ENCODE data around the gene SNAP91.

Gene SNAP91

DNA sequence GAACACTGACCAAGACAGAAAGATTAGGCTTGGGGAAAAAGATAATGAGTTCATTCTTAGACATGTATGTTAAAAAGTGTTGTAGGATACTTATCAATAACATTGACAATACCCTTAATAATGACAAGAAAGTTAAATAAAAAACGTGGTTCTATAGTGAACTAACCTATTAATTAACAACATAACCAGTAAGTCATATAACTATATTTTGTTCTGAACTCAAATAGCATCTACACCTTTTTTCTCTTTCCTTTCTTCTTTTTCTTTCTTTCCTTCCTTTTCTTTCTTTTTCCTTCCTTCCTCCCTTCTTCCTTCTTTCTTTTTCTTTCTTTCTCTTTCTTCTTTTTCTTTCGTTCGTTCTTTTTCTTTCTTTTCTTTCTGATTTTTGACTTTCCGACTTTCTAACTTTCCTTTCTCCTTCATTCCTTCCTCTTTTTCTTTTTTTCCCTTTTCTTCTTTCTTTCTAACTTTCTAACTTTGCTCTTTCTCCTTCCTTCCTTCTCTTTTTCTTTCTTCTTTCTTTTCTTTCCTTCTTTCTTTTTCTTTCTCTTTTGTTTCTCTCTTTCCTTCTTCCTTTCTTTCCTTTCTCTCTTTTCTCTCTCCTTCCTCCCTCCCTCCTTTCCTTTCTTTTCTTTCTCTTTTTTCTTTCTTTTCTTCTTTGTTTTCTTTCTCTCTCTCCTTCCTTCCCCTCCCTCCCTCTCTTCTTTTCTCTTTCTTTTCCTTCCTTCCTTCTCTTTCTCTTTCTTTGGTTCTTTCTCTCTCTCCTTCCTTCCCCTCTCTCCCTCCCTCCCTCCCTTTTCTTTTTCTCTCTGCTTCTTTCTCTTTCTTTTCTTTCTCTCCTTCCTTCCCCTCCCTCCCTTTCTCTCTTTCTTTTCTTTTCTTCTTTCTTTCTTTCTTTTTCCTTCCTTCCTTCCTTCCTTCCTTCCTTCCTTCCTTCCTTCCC, 172.0 kb downstream of the SNAP91 start:
- no peak for DNase-seq

DNA sequence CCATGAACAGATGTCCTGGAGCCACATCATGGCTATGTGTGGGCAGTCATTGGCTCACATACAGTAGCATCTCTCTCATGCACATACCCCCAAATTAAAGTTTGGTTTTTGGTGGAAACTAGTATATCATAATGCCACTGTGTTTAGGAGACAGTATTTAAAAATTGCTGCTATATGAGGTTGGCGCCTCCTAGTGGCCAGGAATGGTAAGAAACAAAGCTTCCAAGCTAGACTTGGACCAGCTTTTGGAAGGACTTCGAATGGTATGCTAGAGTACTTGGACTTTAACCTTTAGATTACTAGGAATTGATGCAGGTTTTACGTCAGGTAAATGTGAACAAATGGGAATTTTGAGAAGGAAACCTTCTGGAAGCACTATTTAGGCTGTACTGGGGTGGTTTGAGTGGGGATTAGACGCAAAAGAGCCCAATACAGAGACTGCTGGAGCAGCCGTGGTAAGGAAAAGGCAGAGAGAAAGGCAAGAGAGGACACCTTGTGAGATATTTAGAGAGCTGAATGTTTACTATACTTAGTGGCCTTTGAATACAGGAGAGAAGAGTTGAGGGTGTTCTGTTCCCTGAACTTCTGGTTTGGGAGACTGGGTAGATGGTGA, 172.8 kb downstream of the SNAP91 start:
- DNase-seq = peak; percentile 82

DNA sequence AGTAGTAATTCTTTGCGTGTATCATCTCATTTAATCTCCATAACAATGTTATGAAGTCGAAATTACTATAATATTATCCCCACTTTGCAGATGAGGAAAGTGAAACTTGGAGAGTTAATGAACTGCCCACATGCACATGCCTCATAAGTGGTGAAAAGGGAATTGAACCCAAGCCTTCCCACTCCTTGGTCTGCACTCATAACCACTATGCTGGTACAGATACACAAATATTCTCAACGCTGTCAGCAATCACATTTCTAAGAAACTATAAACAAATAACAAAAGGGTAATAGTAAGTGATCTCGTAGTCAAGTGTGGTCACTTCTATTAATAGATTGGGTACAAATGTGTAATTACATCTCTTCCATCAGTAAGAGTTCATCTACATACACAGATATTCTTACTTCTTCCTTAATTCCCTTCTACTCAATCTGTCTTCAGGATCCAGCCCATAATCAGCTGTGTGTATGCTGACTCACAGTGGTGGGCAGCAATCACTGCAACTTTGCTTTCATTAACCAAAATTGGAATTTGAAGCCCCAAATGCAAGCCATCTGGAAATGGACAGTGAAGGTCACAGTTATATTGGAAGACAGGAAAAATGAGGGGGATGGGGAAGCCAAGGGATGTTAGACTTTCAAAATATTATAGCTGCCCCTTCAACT, 190.0 kb downstream of the SNAP91 start:
- DNase-seq = no peak

DNA sequence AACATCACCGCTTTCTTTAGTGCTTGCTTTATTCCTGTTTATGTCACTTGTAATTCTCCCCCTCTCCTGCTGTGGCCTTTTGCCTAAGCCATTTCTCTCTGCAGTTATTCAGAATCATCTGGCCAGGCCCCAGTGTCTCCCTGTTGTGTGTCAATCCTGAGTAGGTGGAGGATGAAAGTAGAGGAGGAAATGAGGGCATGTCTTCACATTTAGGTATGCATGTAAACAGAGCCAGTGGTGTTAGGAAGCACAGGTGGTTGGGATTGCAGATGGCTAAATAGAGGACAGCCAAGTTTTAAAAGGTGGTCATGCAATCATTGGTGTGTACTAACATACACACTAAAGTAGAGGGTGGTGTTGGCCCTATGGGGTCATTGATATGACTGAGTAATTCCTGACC, 191.4 kb downstream of the SNAP91 start:
- DNase-seq = no peak

DNA sequence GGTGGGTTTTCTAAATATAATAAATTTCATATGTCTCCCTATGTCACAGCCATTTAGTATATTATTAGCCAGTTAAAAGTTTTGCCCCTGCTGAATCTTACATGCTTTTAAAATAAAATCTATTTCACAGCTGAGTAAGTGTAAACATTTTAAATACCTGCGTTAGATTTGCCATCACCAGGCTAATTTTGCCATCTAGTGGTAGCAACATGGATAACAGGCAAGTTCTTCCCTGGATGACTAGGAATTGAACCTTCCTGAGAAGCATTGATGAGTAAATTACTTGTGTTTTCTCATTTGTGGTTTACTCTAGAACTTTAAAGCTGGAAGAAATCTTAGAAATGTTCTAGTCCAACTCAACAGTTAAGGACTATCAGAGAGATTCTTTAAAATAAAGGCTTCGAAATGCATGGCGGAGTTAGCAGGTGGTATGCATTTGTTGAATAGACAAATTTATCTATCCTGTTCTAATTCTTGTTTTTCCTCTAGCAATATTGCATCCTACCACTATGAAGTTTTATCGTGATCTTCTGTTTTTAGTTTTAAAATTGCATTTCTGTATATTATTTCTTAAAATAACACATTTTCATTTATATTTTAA, 193.9 kb downstream of the SNAP91 start:
- no peak for DNase-seq

DNA sequence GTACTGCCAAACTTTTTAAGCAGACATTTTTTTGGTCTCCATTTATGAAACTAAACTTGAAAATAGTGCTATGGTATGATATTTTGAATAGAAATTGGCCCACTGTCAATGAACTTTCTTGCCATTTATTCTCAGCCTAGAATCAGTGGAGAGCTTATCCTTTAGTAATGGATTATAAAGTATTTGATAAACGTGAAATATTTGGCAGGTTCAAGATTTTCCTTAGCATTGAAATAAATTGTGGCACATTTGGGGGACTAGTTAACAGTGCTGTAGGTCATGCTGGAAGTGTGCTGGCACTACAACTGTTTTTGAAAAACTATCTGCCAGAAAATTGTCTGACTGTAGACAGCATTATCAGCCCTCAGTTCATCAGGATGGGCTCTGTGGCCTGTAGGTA, 194.4 kb downstream of the SNAP91 start:
- DNase-seq = no peak

DNA sequence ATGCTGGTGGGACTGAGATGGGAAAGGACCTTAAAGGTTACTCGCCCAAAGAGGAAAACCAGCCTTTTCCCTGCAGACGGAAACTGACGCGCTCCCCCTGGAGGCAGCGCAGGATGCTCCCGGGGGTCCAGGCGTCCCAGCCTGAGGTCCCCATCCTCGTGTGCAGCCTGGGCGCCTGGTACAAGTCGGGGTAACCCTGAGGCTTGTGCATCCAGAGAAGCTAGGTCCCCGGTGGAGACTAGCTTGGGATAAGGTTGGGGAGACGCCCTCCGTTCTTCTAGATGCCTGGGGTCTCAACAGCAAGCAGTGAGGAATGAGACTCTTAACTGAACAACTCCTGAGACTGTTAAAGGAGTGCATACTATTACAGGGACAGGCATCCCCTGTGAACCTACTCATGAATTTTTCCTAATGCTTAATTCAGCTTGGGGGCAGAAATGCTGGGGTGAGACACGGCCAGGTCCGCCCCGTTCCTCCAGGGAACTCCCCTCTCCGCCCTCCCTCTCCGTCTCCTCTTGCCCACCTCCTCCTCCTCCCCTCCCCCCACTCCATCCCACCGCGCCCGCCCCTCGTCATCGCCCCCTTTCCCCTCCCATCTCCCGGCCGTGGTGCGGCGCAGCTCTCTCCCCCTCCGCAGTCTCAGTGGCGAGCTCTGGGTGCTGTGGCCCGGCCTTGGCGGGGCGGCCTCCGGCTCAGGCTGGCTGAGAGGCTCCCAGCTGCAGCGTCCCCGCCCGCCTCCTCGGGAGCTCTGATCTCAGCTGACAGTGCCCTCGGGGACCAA, 196.8 kb downstream of the SNAP91 start, which contains the start of gene PRSS35:
TSS of gene PRSS35 (plus strand) at position 634 of the 781 bp plus-strand sequence. CDS start 10,908 bp downstream, outside the sequence.
- peak; percentile 56 for DNase-seq

DNA sequence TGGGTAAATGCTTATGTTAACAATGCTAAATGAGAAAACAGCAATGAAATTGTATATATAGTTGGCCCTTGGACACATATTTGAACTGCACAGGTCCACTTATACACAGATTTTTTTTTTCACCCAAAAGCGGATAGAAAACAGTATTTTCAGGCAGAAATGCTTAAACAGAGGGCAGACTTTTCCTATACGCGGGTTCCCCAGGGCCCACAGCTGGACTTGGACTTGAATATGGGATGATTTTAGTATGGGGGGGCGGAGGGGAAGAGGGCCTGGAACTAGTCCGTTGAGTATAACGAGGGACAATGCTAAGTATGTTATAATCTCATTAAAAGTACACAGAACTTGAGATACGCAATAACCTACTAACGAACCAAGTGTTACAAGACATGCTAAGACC, 197.6 kb downstream of the SNAP91 start:
- DNase-seq = no peak

DNA sequence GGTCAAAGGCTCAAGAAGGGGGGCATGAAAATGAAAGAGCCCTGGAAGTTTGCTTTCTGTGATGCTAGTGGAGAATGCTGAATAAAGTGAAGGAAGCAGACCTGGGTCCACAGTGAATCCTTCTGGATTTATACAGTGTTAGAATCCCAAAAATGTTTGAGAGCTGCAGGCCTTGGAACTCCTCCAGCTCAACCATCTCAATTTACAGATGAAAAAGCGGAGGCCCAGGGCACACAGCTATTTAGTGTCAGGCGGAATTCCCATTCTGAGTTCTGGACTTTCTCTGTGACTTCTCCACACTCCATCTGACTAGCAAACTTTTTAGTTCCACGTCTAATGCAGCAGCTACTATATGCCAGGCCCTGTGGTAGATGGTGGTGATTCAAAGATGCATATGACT, 198.1 kb downstream of the SNAP91 start:
- DNase-seq = no peak

DNA sequence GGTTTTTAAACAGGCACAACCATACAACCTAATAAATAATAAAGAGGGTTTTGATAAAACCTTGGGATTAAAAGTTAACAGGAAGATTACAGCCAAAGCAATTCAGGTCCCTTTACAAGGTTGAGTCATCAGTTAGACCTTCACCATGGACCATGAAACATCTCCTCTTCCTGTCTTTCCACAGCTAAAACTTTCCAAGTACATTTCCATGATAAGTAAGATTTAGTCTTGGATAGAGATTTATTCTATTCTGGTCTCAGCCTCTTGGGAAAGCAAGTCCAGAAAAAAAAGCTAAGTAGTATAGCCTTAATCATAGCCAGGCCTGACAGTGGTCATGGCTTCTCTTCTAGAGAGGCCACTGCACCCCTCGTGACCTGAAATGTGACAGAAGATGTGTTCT, 199.5 kb downstream of the SNAP91 start:
- no peak for DNase-seq

DNA sequence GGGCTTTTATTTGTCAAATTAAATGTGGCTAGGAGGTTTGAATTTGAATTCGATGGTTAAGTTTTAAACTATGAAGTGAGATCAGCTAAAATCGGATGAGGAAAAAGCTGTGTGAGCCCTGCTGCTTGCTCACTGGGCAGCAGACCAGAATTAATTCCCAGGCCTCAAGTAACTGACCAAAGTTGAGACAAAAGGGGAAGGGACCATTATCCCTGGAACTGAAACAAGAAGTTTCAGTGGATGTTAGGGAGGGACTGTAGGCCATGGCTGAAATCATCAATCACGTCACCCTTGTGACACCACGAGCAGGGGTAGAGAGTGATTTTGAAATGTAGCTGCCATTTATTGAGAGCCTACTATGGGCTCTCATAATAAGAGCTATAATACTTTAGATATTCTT, 203.5 kb downstream of the SNAP91 start:
- DNase-seq = no peak
